Measurements from ENCODE around the gene RASAL3.
A peak's percentile ranks its signal among the peaks of the same experiment; 100 is the strongest.

Gene RASAL3

GRCh38 chr19:15449620-15450527 lies 14.5 kb downstream of the RASAL3 start, which contains the start of gene WIZ:
Gene WIZ (minus strand): TSS chr19:15449956. CDS start chr19:15448307, 1,649 bp downstream.
- Histone ChIP-seq H3K36me3 (ENCODE audit: control insufficient read depth in 5 of 5, insufficient read depth in 5 of 5, low read length in 5 of 5) (peaks cover 0 to 22% (median 5%) of the 10 kb centered on the region in 5 donors), H3K4me3 (ENCODE audit: low read depth in 1 of 5, low read length in 5 of 5) (peak within 1 kb of the TSS; percentile 42 to 70 (median 59)), H3K27me3 (ENCODE audit: control insufficient read depth in 5 of 5, insufficient read depth in 4 of 5, low read length in 5 of 5) (peaks cover 0 to 8% (median 0%) of the 10 kb centered on the region in 5 donors), H3K9ac (ENCODE audit: low read length in 5 of 5) (peak within 1 kb of the TSS in 4 of 5 donors; percentile 50 to 73 (median 60)), H3K9me3 (ENCODE audit: control insufficient read depth in 5 of 5, low read length in 5 of 5) (no peaks in the 10 kb centered on the region), H3K27ac (ENCODE audit: low read depth, low read length) (peak within 1 kb of the TSS; percentile 16), H3K4me1 (ENCODE audit: control insufficient read depth in 5 of 5, insufficient read depth in 5 of 5, low read length in 5 of 5) (peaks cover 1 to 29% (median 21%) of the 10 kb centered on the region in 5 donors)

DNA sequence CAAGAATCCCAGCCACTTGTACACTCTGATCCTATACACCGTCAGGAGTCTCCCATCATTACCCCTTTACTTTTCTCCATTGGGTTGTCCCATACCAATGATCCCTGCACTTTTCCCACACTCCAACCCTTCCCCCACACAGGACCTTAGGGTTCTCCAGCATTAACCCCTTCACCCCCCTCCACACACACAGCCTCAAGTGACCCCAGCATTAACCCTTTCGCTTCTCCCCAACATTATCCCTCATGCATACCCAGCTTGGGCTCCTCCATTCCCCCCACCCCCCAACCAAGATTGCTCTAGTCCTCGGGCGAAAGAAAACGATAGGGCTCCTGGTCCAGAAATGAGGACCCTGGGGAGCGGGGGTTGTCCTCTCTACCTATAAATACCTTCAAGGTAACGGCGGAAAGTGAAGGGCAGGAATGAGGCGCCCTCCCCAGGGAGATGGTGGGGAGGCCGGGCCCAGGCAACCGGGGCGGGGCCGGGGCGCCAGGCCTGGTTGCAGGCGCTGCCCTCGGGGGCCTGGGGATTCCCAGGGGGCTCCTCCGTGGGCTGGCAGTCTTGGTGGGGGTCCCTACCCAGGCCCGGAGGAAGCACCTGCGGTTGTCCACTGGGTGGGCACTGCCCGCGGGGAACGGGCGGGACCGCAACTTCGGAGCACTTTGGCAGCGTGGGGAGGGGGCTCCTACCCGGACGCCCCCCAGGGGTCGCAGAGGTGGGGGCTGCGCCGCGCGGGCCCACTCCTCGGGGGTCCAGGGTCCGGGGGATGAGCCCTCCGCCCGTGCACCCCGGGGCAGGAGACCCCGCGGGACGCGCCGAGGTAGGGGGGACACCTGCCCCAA lies 15.3 kb downstream of the RASAL3 start:
- Histone ChIP-seq H3K9me3 (ENCODE audit: control insufficient read depth in 5 of 5, low read length in 5 of 5) (no peaks in the 10 kb centered on the region), H3K27me3 (ENCODE audit: control insufficient read depth in 5 of 5, insufficient read depth in 4 of 5, low read length in 5 of 5) (no peaks in the 10 kb centered on the region), H3K4me1 (ENCODE audit: control insufficient read depth in 5 of 5, insufficient read depth in 5 of 5, low read length in 5 of 5) (peaks cover 1 to 29% (median 21%) of the 10 kb centered on the region in 5 donors), H3K9ac (ENCODE audit: low read length in 5 of 5) (peak overlapping the region in 4 of 5 donors; percentile 50 to 73 (median 60)), H3K27ac (ENCODE audit: low read depth, low read length) (peak overlapping the region; percentile 16), H3K36me3 (ENCODE audit: control insufficient read depth in 5 of 5, insufficient read depth in 5 of 5, low read length in 5 of 5) (peaks cover 0 to 26% (median 5%) of the 10 kb centered on the region in 5 donors), H3K4me3 (ENCODE audit: low read depth in 1 of 5, low read length in 5 of 5) (peak overlapping the region; percentile 42 to 70 (median 59))

DNA sequence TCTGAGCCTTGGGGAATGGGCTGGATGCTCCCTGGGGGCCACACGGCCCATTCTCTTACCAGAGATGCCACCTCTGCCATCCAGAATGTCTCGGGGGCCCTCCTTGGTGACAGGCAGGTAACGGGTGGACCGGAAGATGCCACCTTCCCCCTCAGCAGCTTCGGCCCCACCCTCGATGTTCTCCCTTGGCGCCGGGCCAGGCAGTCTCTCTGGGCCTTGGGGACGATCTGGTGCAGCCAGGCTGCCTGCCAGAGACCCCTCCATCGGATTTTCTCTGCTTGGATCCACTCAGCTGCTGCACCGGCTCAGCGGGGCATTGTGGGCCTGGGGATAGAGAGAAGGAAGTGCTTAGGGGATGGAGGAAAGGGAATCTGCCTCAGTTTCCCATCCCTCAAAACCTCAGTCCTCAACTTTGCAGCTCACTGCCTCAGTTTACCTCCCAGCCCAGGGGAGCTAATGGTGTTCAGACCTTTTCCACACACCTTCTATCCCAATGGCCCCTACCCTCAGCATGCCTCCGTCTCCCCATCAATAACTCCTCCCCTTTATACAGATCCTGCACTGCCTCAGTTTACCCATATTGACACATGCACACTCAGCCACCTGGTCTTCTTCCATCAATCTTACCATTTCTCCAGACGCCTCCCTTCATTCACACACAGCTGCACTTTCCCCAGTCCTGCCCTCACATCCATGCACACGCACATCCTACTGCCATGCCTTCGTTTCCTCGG lies 16.1 kb downstream of the RASAL3 start:
- Histone ChIP-seq H3K27me3 (ENCODE audit: control insufficient read depth in 5 of 5, insufficient read depth in 4 of 5, low read length in 5 of 5) (no peaks in the 10 kb centered on the region), H3K27ac (ENCODE audit: low read depth, low read length) (no peak overlapping the region), H3K9ac (ENCODE audit: low read length in 5 of 5) (peak overlapping the region in 1 of 5 donors; percentile 3), H3K9me3 (ENCODE audit: control insufficient read depth in 5 of 5, low read length in 5 of 5) (no peaks in the 10 kb centered on the region), H3K4me3 (ENCODE audit: low read depth in 1 of 5, low read length in 5 of 5) (no peak overlapping the region), H3K36me3 (ENCODE audit: control insufficient read depth in 5 of 5, insufficient read depth in 5 of 5, low read length in 5 of 5) (peaks cover 0 to 26% (median 5%) of the 10 kb centered on the region in 5 donors), H3K4me1 (ENCODE audit: control insufficient read depth in 5 of 5, insufficient read depth in 5 of 5, low read length in 5 of 5) (peaks cover 1 to 34% (median 19%) of the 10 kb centered on the region in 5 donors)

- H3K9me3 ChIP-seq (ENCODE audit: control insufficient read depth in 5 of 5, low read length in 5 of 5) = no peaks in the 10 kb centered on the region
Measured at GRCh38 chr19:15447057-15447456, 17.3 kb downstream of the RASAL3 start.

GRCh38 chr19:15445807-15446376 lies 18.5 kb downstream of the RASAL3 start:
- H3K27ac ChIP-seq (ENCODE audit: low read depth, low read length) = no peak overlapping the region
- no peaks in the 10 kb centered on the region for H3K27me3 ChIP-seq (ENCODE audit: control insufficient read depth in 5 of 5, insufficient read depth in 4 of 5, low read length in 5 of 5)
- H3K36me3 ChIP-seq (ENCODE audit: control insufficient read depth in 5 of 5, insufficient read depth in 5 of 5, low read length in 5 of 5) = peaks cover 0 to 26% (median 5%) of the 10 kb centered on the region in 5 donors
- peaks cover 0 to 19% (median 12%) of the 10 kb centered on the region in 5 donors for H3K4me1 ChIP-seq (ENCODE audit: control insufficient read depth in 5 of 5, insufficient read depth in 5 of 5, low read length in 5 of 5)
- no peaks in the 10 kb centered on the region for H3K9me3 ChIP-seq (ENCODE audit: control insufficient read depth in 5 of 5, low read length in 5 of 5)
- H3K4me3 ChIP-seq (ENCODE audit: low read depth in 1 of 5, low read length in 5 of 5) = no peak overlapping the region
- H3K9ac ChIP-seq (ENCODE audit: low read length in 5 of 5) = no peak overlapping the region

More at GRCh38 chr19:15447057-15447456, 17.3 kb downstream of the RASAL3 start:
- peaks cover 0 to 26% (median 12%) of the 10 kb centered on the region in 5 donors for H3K4me1 ChIP-seq (ENCODE audit: control insufficient read depth in 5 of 5, insufficient read depth in 5 of 5, low read length in 5 of 5)
- no peak overlapping the region for H3K27ac ChIP-seq (ENCODE audit: low read depth, low read length)
- no peaks in the 10 kb centered on the region for H3K27me3 ChIP-seq (ENCODE audit: control insufficient read depth in 5 of 5, insufficient read depth in 4 of 5, low read length in 5 of 5)
- no peak overlapping the region for H3K9ac ChIP-seq (ENCODE audit: low read length in 5 of 5)
- peaks cover 0 to 26% (median 5%) of the 10 kb centered on the region in 5 donors for H3K36me3 ChIP-seq (ENCODE audit: control insufficient read depth in 5 of 5, insufficient read depth in 5 of 5, low read length in 5 of 5)
- no peak overlapping the region for H3K4me3 ChIP-seq (ENCODE audit: low read depth in 1 of 5, low read length in 5 of 5)

- H3K27ac ChIP-seq (ENCODE audit: low read depth, low read length) = no peak overlapping the region
- H3K4me1 ChIP-seq (ENCODE audit: control insufficient read depth in 5 of 5, insufficient read depth in 5 of 5, low read length in 5 of 5) = peaks cover 0 to 19% (median 12%) of the 10 kb centered on the region in 5 donors
- H3K36me3 ChIP-seq (ENCODE audit: control insufficient read depth in 5 of 5, insufficient read depth in 5 of 5, low read length in 5 of 5) = peaks cover 0 to 26% (median 5%) of the 10 kb centered on the region in 5 donors
- H3K27me3 ChIP-seq (ENCODE audit: control insufficient read depth in 5 of 5, insufficient read depth in 4 of 5, low read length in 5 of 5) = no peaks in the 10 kb centered on the region
- H3K4me3 ChIP-seq (ENCODE audit: low read depth in 1 of 5, low read length in 5 of 5) = no peak overlapping the region
- no peaks in the 10 kb centered on the region for H3K9me3 ChIP-seq (ENCODE audit: control insufficient read depth in 5 of 5, low read length in 5 of 5)
- H3K9ac ChIP-seq (ENCODE audit: low read length in 5 of 5) = no peak overlapping the region
Measured at GRCh38 chr19:15445227-15445605, 19.1 kb downstream of the RASAL3 start.

GRCh38 chr19:15444505-15445226 lies 19.7 kb downstream of the RASAL3 start:
- Histone ChIP-seq H3K4me3 (ENCODE audit: low read depth in 1 of 5, low read length in 5 of 5) (no peak overlapping the region), H3K27me3 (ENCODE audit: control insufficient read depth in 5 of 5, insufficient read depth in 4 of 5, low read length in 5 of 5) (no peaks in the 10 kb centered on the region), H3K4me1 (ENCODE audit: control insufficient read depth in 5 of 5, insufficient read depth in 5 of 5, low read length in 5 of 5) (peaks cover 0 to 22% (median 12%) of the 10 kb centered on the region in 5 donors), H3K27ac (ENCODE audit: low read depth, low read length) (no peak overlapping the region), H3K36me3 (ENCODE audit: control insufficient read depth in 5 of 5, insufficient read depth in 5 of 5, low read length in 5 of 5) (peaks cover 0 to 26% (median 5%) of the 10 kb centered on the region in 5 donors), H3K9me3 (ENCODE audit: control insufficient read depth in 5 of 5, low read length in 5 of 5) (no peaks in the 10 kb centered on the region), H3K9ac (ENCODE audit: low read length in 5 of 5) (no peak overlapping the region)

DNA sequence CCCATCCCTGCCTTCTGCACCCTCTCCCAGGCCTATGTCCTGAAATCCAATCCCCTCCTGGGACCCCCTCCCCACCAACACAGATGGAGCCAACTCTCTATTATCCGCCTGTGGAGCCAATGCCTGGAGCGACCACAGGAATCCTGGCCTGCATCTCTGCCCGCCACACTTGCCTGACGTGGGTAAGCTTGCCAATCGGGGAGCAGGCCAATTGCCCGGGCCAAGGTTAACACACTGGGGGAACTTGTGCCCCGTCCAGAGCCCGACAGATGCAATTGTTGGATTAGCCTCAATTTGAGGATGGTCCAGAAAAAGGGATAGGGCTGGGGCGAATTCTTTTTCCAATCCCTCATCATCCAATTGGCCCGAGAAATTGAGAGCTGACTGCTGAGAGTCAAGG lies 20.5 kb downstream of the RASAL3 start:
- Histone ChIP-seq H3K9ac (ENCODE audit: low read length in 5 of 5) (no peak overlapping the region), H3K4me1 (ENCODE audit: control insufficient read depth in 5 of 5, insufficient read depth in 5 of 5, low read length in 5 of 5) (peaks cover 0 to 21% (median 7%) of the 10 kb centered on the region in 5 donors), H3K4me3 (ENCODE audit: low read depth in 1 of 5, low read length in 5 of 5) (no peak overlapping the region), H3K27me3 (ENCODE audit: control insufficient read depth in 5 of 5, insufficient read depth in 4 of 5, low read length in 5 of 5) (no peaks in the 10 kb centered on the region), H3K9me3 (ENCODE audit: control insufficient read depth in 5 of 5, low read length in 5 of 5) (no peaks in the 10 kb centered on the region), H3K36me3 (ENCODE audit: control insufficient read depth in 5 of 5, insufficient read depth in 5 of 5, low read length in 5 of 5) (peaks cover 0 to 32% (median 5%) of the 10 kb centered on the region in 5 donors), H3K27ac (ENCODE audit: low read depth, low read length) (no peak overlapping the region)
